NCI-H82 treated with DMSO at 0.1 percent for 48 hours (cell line): ENCODE data around the gene EHMT1.
"Not testable (repeated sequence)": the region's sequence is repeated elsewhere in the genome, so short reads cannot be mapped to it uniquely, and the experiment has no call there.

Source experiments
- DNase-seq: peaks from one replicate; lab custom pipeline; 2025; ENCODE audit not compliant: unreplicated experiment; lab: John Stamatoyannopoulos, UW

The EHMT1 gene

DNA sequence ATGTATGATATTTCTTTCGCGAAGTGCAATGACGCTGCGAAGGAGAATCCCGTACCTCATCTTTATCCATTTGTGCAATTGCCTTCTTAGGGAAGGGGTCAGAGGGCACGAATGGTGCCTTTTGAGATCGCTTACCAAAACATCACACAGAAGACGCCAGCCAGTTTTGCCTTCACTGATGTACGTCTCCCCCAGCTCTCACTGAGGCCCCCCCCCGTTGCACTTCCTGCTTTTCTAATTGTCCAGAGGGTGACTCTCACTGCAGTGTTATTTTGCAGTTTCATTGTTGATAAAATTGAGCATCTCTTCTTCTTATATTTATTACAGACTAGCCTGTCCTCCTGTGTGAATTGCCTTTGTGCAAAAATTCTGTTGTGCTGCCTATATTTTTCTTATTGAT, 219.8 kb downstream of the EHMT1 start:
- DNase-seq, result no peak

- no peak for DNase-seq
Measured at GRCh38 chr9:137843355-137843754, 224.6 kb downstream of the EHMT1 start.

DNA sequence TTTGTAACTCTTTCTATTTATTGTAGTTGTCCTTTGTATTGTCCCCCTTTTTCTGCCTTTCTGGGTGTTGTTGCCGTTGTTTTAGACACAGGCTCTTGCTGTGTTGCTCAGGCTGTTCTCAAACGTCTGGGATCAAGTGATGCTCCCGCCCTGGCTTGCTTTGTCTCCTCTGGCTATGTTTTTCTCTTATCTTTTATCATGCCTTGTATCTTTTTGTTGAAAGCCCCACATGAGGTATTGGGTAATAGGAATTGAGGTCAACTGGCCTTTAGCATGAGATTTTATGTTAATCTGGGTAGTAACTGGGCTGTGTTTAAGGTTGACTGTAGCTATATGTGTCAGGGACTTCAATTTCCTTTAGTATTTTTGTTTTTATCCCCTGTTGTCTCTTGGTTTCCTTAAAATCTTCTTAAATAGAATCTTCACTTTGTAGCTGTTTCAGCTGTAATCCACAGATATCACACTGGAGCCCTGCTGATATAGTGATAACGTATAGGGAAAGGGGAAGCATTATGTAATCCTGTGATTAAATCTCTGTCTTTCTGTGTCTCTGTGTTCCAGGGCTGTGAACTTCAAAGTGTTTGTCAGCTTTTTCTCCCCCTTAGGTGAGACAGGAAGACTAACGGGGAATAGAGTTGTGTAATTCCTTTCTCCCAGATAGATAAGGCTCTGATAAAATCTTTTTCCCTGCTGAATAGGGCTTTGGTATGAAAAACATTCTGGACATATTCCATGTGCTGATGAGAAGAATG, 232.9 kb downstream of the EHMT1 start:
- DNase-seq, result no peak

- no peak for DNase-seq
Measured at GRCh38 chr9:137853392-137853995, 234.7 kb downstream of the EHMT1 start.

DNA sequence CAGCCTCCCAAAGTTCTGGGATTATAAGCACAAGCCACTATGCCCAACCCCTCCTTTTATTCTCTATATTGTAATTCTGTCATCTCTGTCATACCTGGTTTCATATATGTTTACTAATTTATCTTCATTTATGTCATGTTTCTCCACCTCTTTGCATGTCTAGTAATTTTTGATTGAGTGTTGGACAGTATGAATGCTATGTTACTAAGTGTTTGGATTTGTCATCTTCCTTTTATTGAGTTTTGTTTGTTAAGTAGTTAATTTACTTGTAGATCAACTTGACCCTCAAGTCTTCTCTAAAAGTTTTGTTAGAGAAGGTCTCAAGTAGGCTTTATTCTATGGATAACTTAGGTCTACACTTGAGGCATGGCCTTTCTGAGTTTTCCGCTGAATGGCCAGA, 241.6 kb downstream of the EHMT1 start:
- no peak for DNase-seq

DNA sequence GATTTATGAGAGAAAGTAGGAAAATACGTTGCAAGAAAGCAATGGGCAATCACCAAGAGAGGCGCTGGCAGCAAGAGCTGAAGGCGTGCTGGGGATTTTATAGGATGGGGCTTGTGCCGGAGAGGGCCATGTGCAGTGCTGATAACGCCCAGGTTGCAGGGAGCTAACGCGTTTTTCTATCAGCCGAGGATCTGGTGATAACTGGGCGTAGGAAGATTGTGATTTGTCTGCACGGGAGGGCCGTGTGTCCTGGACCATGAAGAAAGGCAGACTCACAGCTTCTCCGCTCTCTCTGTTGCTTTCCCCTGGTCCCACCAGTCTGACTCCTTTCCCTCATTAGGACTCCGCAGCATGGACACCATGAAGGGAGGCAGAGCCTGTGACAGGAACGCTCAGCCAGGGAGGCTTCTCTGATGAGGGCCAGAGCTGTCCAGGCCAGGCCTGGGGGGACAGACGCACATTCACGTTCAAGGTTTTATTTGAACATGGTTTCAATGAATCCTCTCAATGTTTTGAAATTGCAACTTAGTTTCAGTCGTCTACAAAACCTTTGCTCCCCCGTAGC, 246.9 kb downstream of the EHMT1 start:
- no peak for DNase-seq

DNA sequence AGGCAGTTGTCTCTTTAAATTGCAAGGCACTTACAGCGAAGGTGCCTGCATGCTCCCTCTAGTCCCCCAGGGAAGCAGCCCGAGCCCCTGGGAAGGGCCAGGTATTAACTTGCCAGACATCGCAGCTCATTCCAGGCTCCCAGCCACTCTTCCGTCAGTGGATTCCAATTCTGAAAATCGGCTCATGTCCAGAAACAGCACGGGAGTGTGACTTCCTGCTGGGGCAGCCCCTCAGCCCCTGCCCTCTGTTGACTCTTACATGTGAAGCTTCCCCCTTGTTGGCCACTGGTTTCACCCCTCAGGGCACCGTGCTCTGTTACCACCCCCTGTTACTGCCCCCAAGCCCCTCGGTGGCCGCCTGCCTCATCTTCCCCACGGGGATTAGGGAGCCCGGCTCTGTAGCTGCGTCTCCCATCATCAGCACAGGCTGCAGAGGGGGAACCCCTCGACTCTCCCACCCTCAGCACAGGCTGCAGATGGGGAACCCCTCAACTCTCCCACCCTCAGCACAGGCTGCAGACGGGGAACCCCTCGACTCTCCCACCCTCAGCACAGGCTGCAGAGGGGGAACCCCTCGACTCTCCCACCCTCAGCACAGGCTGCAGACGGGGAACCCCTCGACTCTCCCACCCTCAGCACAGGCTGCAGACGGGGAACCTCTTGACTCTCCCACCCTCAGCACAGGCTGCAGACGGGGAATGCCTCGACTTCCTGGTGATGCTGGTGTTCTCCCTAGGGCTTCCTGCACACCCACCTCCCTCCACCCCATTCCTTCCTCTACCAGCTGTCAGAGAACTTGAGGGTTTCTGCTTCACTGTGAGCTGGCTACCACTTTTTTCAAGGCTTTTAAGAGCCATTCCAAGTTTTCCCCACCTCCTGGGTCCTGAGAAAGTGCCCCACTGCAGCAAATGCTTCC, 247.7 kb downstream of the EHMT1 start:
- DNase-seq, result no peak

DNA sequence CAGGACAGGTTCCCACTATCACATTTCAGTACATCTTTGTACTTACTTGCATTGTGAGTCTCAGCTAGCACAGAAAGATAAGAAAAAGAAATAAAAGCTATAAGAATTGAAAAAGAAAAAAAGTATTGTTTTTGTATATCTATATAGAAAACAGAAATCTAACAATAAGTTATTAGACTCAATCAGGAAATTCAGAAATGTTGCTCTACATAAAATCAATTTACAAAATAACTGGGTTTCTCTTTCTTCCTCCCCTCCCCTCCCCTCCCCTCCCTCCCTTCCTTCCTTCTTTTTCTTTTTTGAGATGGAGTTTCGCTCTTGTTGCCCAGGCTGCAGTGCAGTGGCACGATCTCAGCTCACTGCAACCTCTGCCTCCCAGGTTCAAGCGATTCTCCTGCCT, 251.6 kb downstream of the EHMT1 start:
- no peak for DNase-seq

- DNase-seq, result no peak
Measured at GRCh38 chr9:137872296-137872695, 253.5 kb downstream of the EHMT1 start.

GRCh38 chr9:137873408-137873807, 254.6 kb downstream of the EHMT1 start:
- no peak for DNase-seq

DNA sequence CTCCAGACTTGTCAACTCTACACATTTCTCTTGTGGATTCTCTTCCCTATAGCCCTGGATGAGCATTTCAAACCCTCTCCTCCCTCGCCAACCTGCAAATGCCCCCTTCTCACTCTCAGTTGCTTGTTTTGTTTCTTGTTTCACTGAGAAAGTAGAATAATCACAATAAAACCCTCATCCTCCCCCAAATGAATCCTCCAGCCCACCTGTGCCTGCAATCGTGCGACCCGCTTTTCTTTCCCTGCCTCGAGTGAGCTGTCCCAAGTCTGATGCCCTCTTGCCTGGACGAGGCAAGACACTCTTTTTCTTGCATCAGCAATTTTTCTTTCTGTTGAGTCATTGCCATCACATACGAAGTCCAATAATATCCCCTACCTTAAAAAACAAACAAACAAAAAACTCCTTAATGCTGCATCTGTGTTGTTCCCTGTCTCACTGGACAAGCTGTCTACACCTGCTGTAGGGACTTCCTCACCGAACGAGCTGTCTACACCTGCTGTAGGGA, 255.1 kb downstream of the EHMT1 start:
- no peak for DNase-seq

DNA sequence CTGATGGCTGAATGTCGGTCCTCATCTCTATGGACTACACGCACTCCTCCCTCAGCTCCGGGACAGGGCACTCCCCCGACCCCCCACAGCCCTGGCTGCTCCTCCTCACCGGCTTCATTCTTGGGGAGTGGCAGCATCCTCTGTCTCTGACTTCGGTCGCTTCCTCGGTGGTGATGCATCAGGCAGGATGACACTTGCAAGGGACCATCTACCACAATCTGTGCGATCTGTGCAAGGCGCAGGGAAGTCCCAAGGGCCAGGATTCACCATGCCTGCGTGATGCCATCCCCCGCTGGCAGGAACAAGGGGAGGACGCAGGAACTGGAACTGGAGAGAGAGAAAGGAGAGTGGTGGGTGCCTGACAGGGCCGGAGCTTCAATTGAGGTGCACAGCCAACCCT, 256.5 kb downstream of the EHMT1 start:
- no peak for DNase-seq

- DNase-seq, result no peak
Measured at GRCh38 chr9:137875846-137876245, 257.0 kb downstream of the EHMT1 start.

- DNase-seq, result no peak
Measured at GRCh38 chr9:137876269-137876668, 257.5 kb downstream of the EHMT1 start.

DNA sequence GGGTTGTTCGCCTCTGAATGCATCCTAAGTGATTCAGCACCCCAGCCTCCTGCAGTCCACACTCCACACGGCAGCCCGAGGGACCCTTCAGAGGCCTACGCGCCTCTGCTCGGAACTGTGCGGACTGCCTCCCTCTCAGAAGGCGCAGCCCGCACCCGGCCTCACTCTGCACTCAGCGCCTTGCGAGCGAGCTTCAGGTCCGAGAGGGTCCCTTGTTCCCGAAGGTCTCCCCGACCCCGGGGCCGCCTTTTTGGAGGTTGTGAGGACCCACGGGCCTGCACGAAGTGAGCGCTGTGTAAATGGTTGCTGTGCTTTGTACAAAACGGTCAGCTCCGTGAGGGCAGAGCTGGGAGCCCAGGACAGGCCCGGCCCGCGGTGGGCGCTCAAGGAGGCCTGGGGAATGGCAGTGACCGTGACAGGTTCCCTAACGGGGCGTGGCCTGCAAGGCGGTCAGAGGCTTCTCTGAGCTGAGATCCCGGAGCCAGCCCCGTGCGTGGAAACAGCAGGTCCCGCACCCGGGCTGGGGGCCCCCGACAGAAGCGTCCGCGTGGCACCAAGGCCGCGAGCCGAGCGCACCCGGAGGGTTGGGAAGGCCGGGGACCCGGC, 258.1 kb downstream of the EHMT1 start:
- no peak for DNase-seq

GRCh38 chr9:137877506-137878122, 258.8 kb downstream of the EHMT1 start, which contains the start of gene CACNA1B:
Gene CACNA1B (plus strand): TSS chr9:137877782. CDS start chr9:137877934, 152 bp downstream.
- not testable (repeated sequence) for DNase-seq

GRCh38 chr9:137878146-137878941, 259.5 kb downstream of the EHMT1 start:
- DNase-seq, result peak; percentile 8

GRCh38 chr9:137879052-137879451, 260.2 kb downstream of the EHMT1 start:
- DNase-seq, result no peak

GRCh38 chr9:137879566-137880150, 260.9 kb downstream of the EHMT1 start:
- DNase-seq, result no peak
